Measurements from ENCODE around the gene MAD2L1BP. TPM values are rescaled to one million over a fixed set of nuclear protein-coding genes. Genes with fewer than 3 reads are reported as not detected.

The MAD2L1BP gene
- total RNA-seq, 2 experiments from 2014 or later: 37.9 to 41.1 TPM

GRCh38 chr6:43683708-43684455, 48.2 kb downstream of the MAD2L1BP start:
- DNase-seq: no peak
- CTCF ChIA-PET: interaction anchor here (0.8 kb wide), 1 partner anchor 16 kb away, joined by 4 read pairs; no protein-coding TSS in a partner anchor
- H3K4me1 Mint-ChIP-seq: peaks cover 38% of the 10 kb centered on the region
- H3K4me3 Mint-ChIP-seq: no peak overlapping the region
- no peaks in the 10 kb centered on the region for H3K9me3 Mint-ChIP-seq (ENCODE audit: low read depth)
- H3K27me3 Mint-ChIP-seq: no peaks in the 10 kb centered on the region
- no peak overlapping the region for H3K27ac Mint-ChIP-seq
- no peak for ATAC-seq
- peaks cover 17% of the 10 kb centered on the region for H3K36me3 Mint-ChIP-seq

GRCh38 chr6:43687079-43687436, 51.4 kb downstream of the MAD2L1BP start:
- Mint-ChIP-seq H3K4me1 (peaks cover 38% of the 10 kb centered on the region), H3K36me3 (peaks cover 7% of the 10 kb centered on the region), H3K4me3 (peak overlapping the region; percentile 89), H3K27me3 (no peaks in the 10 kb centered on the region), H3K9me3 (ENCODE audit: low read depth) (no peaks in the 10 kb centered on the region), H3K27ac (peak overlapping the region; percentile 92)
- ATAC-seq (peak; percentile 12), DNase-seq (no peak)
- CTCF ChIA-PET: interaction anchor here (0.9 to 2.4 kb wide), 4 partner anchors 19 to 392 kb away, joined by 3 to 10 read pairs (median 5); partner anchors contain the start of gene VEGFA

GRCh38 chr6:43687437-43688347, 52.1 kb downstream of the MAD2L1BP start, which contains the start of gene MRPS18A:
TSS of gene MRPS18A (minus strand) at chr6:43687791. CDS start at chr6:43687779, 12 bp downstream.
- no peaks in the 10 kb centered on the region for H3K9me3 Mint-ChIP-seq (ENCODE audit: low read depth)
- CTCF ChIA-PET: interaction anchor here (0.7 to 2.4 kb wide), 9 partner anchors 9 to 391 kb away, joined by 3 to 10 read pairs (median 4); partner anchors contain the start of genes LRRC73 and VEGFA
- H3K36me3 Mint-ChIP-seq: peaks cover 4% of the 10 kb centered on the region
- peak; percentile 98 for ATAC-seq
- peak; percentile 90 for DNase-seq
- peak within 1 kb of the TSS; percentile 92 for H3K27ac Mint-ChIP-seq
- H3K4me1 Mint-ChIP-seq: peaks cover 36% of the 10 kb centered on the region
- no peaks in the 10 kb centered on the region for H3K27me3 Mint-ChIP-seq
- H3K4me3 Mint-ChIP-seq: peak within 1 kb of the TSS; percentile 89

- ATAC-seq: no peak
- Mint-ChIP-seq H3K4me1 (peaks cover 28% of the 10 kb centered on the region), H3K9me3 (ENCODE audit: low read depth) (no peaks in the 10 kb centered on the region), H3K4me3 (no peak overlapping the region), H3K27me3 (no peaks in the 10 kb centered on the region), H3K27ac (no peak overlapping the region), H3K36me3 (no peaks in the 10 kb centered on the region)
- no peak for DNase-seq
- CTCF ChIA-PET: interaction anchor here (0.9 to 2.3 kb wide), 4 partner anchors 14 to 70 kb away, joined by 3 to 10 read pairs (median 4); no protein-coding TSS in a partner anchor
These were observed 53.8 kb downstream of the MAD2L1BP start for GRCh38 chr6:43689421-43689820.

Other genes starting within 250 kb of the MAD2L1BP start
- gene ABCC10, start 208.3 kb upstream of the MAD2L1BP start, total RNA-seq: 10 to 100 TPM; 52.0 to 59.6 TPM
- gene DLK2, start 180.3 kb upstream of the MAD2L1BP start, total RNA-seq: not detected
- 10 to 100 TPM; 41.1 to 41.8 TPM for gene TJAP1, start 158.3 kb upstream of the MAD2L1BP start, total RNA-seq
- gene LRRC73, start 125.5 kb upstream of the MAD2L1BP start, total RNA-seq: under 1 TPM in 1 of 2 experiments, not detected in 1; 0.09 TPM
- gene YIPF3, start 118.9 kb upstream of the MAD2L1BP start, total RNA-seq: 10 to 100 TPM; 50.9 to 56.3 TPM
- gene POLR1C, start 118.8 kb upstream of the MAD2L1BP start, total RNA-seq: 10 to 100 TPM; 30.8 to 48.2 TPM
- 100 to 1,000 TPM in 1 of 2 experiments, 10 to 100 TPM in 1; 83.2 to 105 TPM for gene XPO5, start 59.8 kb upstream of the MAD2L1BP start, total RNA-seq
- gene POLH, start 59.7 kb upstream of the MAD2L1BP start, total RNA-seq: 10 to 100 TPM; 65.4 to 91.4 TPM
- gene GTPBP2, start 6.6 kb upstream of the MAD2L1BP start, total RNA-seq: 100 to 1,000 TPM; 117 to 130 TPM
- not detected for gene RSPH9, start 9.2 kb downstream of the MAD2L1BP start, total RNA-seq
- gene MRPS18A, start 52.0 kb downstream of the MAD2L1BP start, total RNA-seq: 10 to 100 TPM; 41.0 to 47.4 TPM
- 10 to 100 TPM; 27.8 to 29.0 TPM for gene VEGFA, start 134.4 kb downstream of the MAD2L1BP start, total RNA-seq

Data from activated CD8-positive, alpha-beta memory T cell treated with anti-CD3 and anti-CD28 coated beads, Interleukin-2, amount 10 ng/mL, durations not matched to agents 7 days and 5 days (primary cell).